ENCODE results near the gene MAPKAPK2.

GRCh38 chr1:206672011-206672688 lies 12.6 kb upstream of the MAPKAPK2 start:
- TF ChIP-seq POLR2A (IDR thresholded peaks at IDR 0.05; ENCODE audit: low read depth, low read length) (no peak), POLR2AphosphoS5 (IDR thresholded peaks at IDR 0.05; ENCODE audit: low read depth, low read length) (no peak), TAF1 (IDR thresholded peaks at IDR 0.05; ENCODE audit: low read depth, low read length) (no peak), SPI1 (IDR thresholded peaks at IDR 0.05; ENCODE audit: low read depth, low read length) (no peak), PAX5 (IDR thresholded peaks at IDR 0.05; ENCODE audit: insufficient read depth, low read length, severe bottlenecking) (no peak)
